BE2C (cell line): Measurements from ENCODE around the gene ZBTB18.

ENCODE experiments used
- DNase-seq: peaks from one replicate; pipeline ENCODE4 v3.0.0-alpha.2; 2020
- H3K27me3 ChIP-seq: fragments of 250-450 bp; sonication (Bioruptor Pico); 2 replicates; pipeline ENCODE4 v1.5.1; 2020; ENCODE audit warnings: mild to moderate bottlenecking
- H3K36me3 ChIP-seq: fragments of 250-450 bp; sonication (Bioruptor Pico); 2 replicates; pipeline ENCODE4 v1.5.1; 2020; ENCODE audit warnings: mild to moderate bottlenecking
- H3K4me1 ChIP-seq: fragments of 250-450 bp; sonication (Bioruptor Pico); 2 replicates; pipeline ENCODE4 v1.5.1; 2020
- H3K4me3 ChIP-seq: 2 replicates; pipeline ENCODE4 v1.5.1; 2011; ENCODE audit warnings: low read depth, low read length
- H3K9me3 ChIP-seq: fragments of 250-450 bp; sonication (Bioruptor Pico); 2 replicates; pipeline ENCODE4 v1.5.1; 2020
- CTCF ChIP-seq: IDR thresholded peaks from 2 replicates; pipeline ENCODE4 v1.5.1; 2012; ENCODE audit warnings: mild to moderate bottlenecking, low read depth, low read length

Gene ZBTB18

DNA sequence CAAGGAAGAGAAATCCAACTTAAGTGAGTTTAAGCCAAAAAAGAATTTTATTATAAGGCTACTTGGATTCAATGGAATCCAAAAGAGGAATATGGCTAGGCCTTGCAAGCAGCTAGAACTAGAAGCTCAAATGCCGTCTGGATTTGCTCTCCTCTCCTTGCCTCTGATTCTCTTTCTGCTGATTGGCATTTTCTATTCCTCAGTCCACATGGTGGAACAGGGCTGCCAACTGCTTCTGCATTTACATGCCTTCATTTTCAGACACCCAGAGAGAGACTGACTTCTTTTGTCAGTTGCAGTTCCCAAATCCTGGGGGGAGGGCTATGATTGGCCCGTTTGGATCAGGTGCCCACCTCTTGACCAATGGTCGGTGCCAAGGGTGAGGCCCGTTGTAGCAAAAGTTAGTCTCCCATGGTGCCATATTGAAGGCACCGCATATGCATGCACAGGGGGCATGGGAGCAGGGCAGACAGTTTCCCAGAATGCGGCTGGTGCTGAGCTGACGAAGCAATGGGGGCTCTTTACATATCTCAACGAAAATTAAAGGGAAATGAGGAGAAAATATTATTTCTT is 18.3 kb downstream of the ZBTB18 start:
- Histone ChIP-seq H3K4me1 (no peaks in the 10 kb centered on the region; the same call in 1 of the 2 replicates), H3K27me3 (no peaks in the 10 kb centered on the region), H3K36me3 (no peaks in the 10 kb centered on the region), H3K9me3 (no peaks in the 10 kb centered on the region), H3K4me3 (no peak overlapping the region)
- no peak for TF ChIP-seq CTCF
- DNase-seq = no peak

GRCh38 chr1:244074559-244075171 is 23.6 kb downstream of the ZBTB18 start:
- Histone ChIP-seq H3K27me3 (no peaks in the 10 kb centered on the region), H3K9me3 (no peaks in the 10 kb centered on the region), H3K36me3 (no peaks in the 10 kb centered on the region), H3K4me3 (no peak overlapping the region), H3K4me1 (no peaks in the 10 kb centered on the region)
- no peak for TF ChIP-seq CTCF
- DNase-seq = no peak

DNA sequence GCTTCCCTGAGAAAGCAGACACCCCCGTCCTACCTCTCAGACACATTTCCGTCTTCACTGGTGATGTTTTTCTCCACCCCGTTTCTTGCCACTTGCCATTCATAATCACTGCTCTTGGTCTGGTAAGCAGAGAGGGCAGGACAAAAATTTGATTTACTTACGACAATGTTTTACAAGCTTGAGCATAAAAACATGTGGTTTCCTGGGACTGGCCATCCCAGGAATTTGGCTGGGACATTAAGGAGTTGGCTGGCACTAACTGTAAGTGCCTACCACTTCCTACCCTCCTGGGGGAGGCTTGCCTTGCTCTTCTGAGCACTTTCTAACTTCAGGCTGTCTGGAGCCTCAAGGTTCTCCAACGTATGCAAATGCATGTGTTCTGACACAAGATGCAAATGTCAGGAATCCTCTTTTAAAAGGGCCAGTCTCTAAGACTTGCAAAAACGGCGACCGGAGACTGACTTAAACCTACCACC is 24.2 kb downstream of the ZBTB18 start:
- Histone ChIP-seq H3K4me1 (no peaks in the 10 kb centered on the region), H3K36me3 (no peaks in the 10 kb centered on the region), H3K9me3 (no peaks in the 10 kb centered on the region), H3K4me3 (no peak overlapping the region), H3K27me3 (no peaks in the 10 kb centered on the region)
- no peak for TF ChIP-seq CTCF
- no peak for DNase-seq

- Histone ChIP-seq H3K36me3 (no peaks in the 10 kb centered on the region), H3K9me3 (no peaks in the 10 kb centered on the region), H3K4me1 (no peaks in the 10 kb centered on the region), H3K4me3 (no peak overlapping the region), H3K27me3 (no peaks in the 10 kb centered on the region)
- no peak for TF ChIP-seq CTCF
- DNase-seq = no peak
These were observed 25.7 kb downstream of the ZBTB18 start for GRCh38 chr1:244076740-244077139.

DNA sequence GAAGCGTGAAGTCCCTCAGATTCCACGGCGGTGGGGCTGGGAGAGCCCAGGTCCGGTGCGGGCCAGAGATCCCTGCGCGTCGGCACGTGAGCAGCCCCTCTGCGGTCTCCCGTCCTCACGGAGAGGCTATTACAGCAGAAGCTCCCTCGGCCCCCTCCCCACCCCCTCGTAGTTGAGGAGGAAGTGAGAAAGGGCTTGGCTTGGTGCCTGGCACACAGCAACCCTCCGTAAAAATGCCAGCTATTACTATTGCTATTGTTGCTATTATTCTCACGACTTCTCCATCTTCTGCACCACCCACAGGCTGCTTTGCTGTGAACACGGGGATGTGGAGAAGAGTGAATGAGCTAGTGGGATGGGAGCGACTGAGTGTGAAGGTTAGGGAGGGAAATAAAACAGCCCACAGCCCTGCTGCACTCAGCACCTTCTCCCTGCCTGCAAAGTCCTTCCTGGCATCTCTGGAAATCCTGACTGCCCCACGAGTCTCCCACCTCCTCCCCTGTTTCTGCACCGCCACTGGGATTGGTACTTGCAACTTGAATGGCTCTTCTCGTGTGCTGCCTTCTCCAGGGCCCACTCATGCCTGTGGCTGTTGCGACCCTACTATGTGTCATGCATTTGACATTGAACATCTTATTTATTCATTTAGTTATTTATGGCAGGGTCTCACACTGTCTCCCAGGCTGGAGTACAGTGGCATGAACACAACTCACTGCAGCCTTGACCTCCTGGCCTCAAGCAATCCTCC is 26.6 kb downstream of the ZBTB18 start:
- Histone ChIP-seq H3K36me3 (no peaks in the 10 kb centered on the region), H3K9me3 (no peaks in the 10 kb centered on the region), H3K4me3 (no peak overlapping the region), H3K27me3 (no peaks in the 10 kb centered on the region), H3K4me1 (no peaks in the 10 kb centered on the region)
- no peak for TF ChIP-seq CTCF
- DNase-seq = no peak
